ENCODE results near the gene TPCN2.

DNA sequence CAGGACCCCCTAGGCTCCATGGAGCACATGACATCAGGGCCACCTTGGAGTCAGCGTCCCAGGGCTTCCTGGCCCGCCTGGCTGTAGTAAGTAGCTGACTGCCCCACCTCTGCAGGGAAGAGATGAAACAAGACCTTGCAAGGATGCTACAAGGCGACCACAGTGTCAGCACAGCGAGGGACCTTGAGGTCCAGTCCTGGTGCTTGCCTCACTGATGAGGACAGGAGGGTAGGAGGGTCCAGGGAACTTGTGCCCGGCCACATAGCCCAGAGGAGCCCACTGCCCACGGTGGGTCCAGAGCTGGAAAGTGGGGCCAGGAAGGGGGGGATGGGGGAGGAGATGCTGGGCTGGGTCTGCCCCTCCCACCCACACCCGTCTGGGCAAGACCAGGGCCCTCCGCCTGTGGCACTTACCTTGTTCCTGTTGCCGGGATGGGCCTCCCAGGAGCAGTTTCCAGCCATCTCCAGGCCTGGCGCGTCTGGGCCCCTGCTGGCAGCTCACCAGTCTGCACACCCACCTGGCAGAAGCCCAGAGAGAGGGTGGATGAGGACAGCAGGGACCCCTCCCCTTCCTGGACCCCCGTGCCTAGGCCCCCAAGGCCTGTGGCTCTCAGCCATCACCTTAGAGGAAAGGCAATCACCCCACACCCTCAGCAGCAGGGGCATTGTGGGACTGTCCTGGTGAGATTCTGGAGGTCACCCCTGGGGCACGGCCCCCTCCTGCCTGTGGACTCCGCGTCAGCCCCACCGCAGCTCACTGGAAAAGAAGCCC lies 39.1 kb upstream of the TPCN2 start:
- TF ChIP-seq, protein P1, sequence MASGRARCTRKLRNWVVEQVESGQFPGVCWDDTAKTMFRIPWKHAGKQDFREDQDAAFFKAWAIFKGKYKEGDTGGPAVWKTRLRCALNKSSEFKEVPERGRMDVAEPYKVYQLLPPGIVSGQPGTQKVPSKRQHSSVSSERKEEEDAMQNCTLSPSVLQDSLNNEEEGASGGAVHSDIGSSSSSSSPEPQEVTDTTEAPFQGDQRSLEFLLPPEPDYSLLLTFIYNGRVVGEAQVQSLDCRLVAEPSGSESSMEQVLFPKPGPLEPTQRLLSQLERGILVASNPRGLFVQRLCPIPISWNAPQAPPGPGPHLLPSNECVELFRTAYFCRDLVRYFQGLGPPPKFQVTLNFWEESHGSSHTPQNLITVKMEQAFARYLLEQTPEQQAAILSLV (tag; IDR thresholded peaks at IDR 0.05) = no peak
- TF ChIP-seq, protein P2, sequence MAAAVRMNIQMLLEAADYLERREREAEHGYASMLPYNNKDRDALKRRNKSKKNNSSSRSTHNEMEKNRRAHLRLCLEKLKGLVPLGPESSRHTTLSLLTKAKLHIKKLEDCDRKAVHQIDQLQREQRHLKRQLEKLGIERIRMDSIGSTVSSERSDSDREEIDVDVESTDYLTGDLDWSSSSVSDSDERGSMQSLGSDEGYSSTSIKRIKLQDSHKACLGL (CRISPR knock-in tag; IDR thresholded peaks at IDR 0.05; ENCODE audit: borderline replicate concordance, poor library complexity, severe bottlenecking) = no peak
- TF ChIP-seq, protein P3, sequence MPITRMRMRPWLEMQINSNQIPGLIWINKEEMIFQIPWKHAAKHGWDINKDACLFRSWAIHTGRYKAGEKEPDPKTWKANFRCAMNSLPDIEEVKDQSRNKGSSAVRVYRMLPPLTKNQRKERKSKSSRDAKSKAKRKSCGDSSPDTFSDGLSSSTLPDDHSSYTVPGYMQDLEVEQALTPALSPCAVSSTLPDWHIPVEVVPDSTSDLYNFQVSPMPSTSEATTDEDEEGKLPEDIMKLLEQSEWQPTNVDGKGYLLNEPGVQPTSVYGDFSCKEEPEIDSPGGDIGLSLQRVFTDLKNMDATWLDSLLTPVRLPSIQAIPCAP (CRISPR knock-in tag; IDR thresholded peaks at IDR 0.05; ENCODE audit: borderline replicate concordance) = no peak
- TF ChIP-seq, protein P4, sequence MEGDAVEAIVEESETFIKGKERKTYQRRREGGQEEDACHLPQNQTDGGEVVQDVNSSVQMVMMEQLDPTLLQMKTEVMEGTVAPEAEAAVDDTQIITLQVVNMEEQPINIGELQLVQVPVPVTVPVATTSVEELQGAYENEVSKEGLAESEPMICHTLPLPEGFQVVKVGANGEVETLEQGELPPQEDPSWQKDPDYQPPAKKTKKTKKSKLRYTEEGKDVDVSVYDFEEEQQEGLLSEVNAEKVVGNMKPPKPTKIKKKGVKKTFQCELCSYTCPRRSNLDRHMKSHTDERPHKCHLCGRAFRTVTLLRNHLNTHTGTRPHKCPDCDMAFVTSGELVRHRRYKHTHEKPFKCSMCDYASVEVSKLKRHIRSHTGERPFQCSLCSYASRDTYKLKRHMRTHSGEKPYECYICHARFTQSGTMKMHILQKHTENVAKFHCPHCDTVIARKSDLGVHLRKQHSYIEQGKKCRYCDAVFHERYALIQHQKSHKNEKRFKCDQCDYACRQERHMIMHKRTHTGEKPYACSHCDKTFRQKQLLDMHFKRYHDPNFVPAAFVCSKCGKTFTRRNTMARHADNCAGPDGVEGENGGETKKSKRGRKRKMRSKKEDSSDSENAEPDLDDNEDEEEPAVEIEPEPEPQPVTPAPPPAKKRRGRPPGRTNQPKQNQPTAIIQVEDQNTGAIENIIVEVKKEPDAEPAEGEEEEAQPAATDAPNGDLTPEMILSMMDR (IDR thresholded peaks at IDR 0.05 in 2 of 3, conservative IDR thresholded peaks at IDR 0.05 in 1 of 3; ENCODE audit: insufficient read depth in 2 of 3, low read depth in 1 of 3, low read length in 3 of 3) = no peak
- TF ChIP-seq RBM22 (IDR thresholded peaks at IDR 0.05; ENCODE audit: low read depth, low read length, poor library complexity, severe bottlenecking) (no peak), RCOR1 (IDR thresholded peaks at IDR 0.05; ENCODE audit: borderline replicate concordance in 1 of 2, low read depth in 2 of 2, low read length in 2 of 2) (no peak)

Measured in K562 (cell line).